Spinal cord (tissue), 10 donors: Measurements from ENCODE around the gene METTL16. TPM values are rescaled to one million over a fixed set of nuclear protein-coding genes. Genes with fewer than 3 reads are reported as not detected.
"Not testable (repeated sequence)": the region's sequence is repeated elsewhere in the genome, so short reads cannot be mapped to it uniquely, and the experiment has no call there.

Experiments
- DNase-seq, 6 donors: peaks; one replicate each; pipeline versions ENCODE4 v3.0.0 to v3.0.0-alpha.2; 2013 to 2015; ENCODE audit warnings: low spot score in 6 of 6, low read depth in 4 of 6
- H3K27ac ChIP-seq: one replicate; pipeline ENCODE4 v1.5.1; 2013; ENCODE audit warnings: low read depth, low read length, control low read depth
- H3K27me3 ChIP-seq: one replicate; pipeline ENCODE4 v1.6.1; 2013; ENCODE audit warnings: low read length; ENCODE audit not compliant: control insufficient read depth, insufficient read depth
- H3K36me3 ChIP-seq: one replicate; pipeline ENCODE4 v1.6.1; 2013; ENCODE audit warnings: low read length; ENCODE audit not compliant: control insufficient read depth, insufficient read depth
- H3K4me1 ChIP-seq: one replicate; pipeline ENCODE4 v1.6.1; 2013; ENCODE audit warnings: low read length; ENCODE audit not compliant: control insufficient read depth, insufficient read depth
- H3K4me3 ChIP-seq: one replicate; pipeline ENCODE4 v1.5.1; 2013; ENCODE audit warnings: low read depth, low read length, control low read depth
- H3K9me3 ChIP-seq: one replicate; pipeline ENCODE4 v1.6.1; 2013; ENCODE audit warnings: low read length; ENCODE audit not compliant: control insufficient read depth, insufficient read depth
- WGBS: methylation state at CpG from one replicate; pipeline ENCODE4 v1.1.5; 2013; ENCODE audit warnings: missing lambda C conversion rate; ENCODE audit not compliant: insufficient coverage; 5-methylcytosine and 5-hydroxymethylcytosine counted together
- polyA plus RNA-seq, 2 donors: library from polyadenylated mRNA; unstranded; fragments of 120-200 nt; gene quantifications; one replicate each; pipeline ENCODE4 v1.2.1, GENCODE V29; 2013; ENCODE audit not compliant: insufficient read length in 2 of 2
- total RNA-seq, 2 donors: library from RNA; depleted of rRNA in 1 of 2; stranded (reverse); fragments of 120-200 nt in 1 of 2; fragments of >200 nt in 1 of 2; gene quantifications; one replicate each; pipeline versions ENCODE4 v1.2.3 to v1.2.4, GENCODE V29; 2013 to 2014
- donor health status: healthy.

The METTL16 gene
- total and polyA plus RNA-seq, 4 donors: 20.6 to 28.2 (median 24.8) TPM

DNA sequence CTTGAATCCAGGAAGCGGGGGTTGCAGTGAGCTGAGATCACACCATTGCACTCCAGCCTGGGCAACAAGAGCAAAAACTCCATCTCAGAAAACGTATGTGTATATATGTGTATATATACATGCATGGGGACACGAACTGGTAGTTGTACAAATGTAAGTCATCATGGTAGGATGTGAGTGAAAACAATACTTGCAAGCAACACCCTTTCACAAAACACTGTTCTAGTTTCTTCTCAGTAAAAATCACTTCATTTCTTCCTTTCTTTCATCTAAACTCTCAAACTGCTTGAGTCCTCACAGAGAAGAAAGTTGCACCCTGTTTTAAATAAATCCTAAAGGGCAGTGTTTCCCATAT, 51.8 kb downstream of the METTL16 start:
- no peak overlapping the region for H3K27ac ChIP-seq
- no peaks in the 10 kb centered on the region for H3K9me3 ChIP-seq
- no CpG with 5 or more reads among the region's 3 CpGs for WGBS
- no peaks in the 10 kb centered on the region for H3K27me3 ChIP-seq
- no peaks in the 10 kb centered on the region for H3K4me1 ChIP-seq
- H3K4me3 ChIP-seq: no peak overlapping the region
- no peak for DNase-seq
- H3K36me3 ChIP-seq: peaks cover 43% of the 10 kb centered on the region

GRCh38 chr17:2457913-2458312, 53.8 kb downstream of the METTL16 start:
- H3K36me3 ChIP-seq: peaks cover 34% of the 10 kb centered on the region
- H3K27me3 ChIP-seq: no peaks in the 10 kb centered on the region
- WGBS: 100% methylated on average over 1 of the region's 4 CpGs
- H3K9me3 ChIP-seq: no peaks in the 10 kb centered on the region
- no peak overlapping the region for H3K27ac ChIP-seq
- DNase-seq: no peak
- no peak overlapping the region for H3K4me3 ChIP-seq
- H3K4me1 ChIP-seq: no peaks in the 10 kb centered on the region

- H3K27me3 ChIP-seq: no peaks in the 10 kb centered on the region
- H3K4me1 ChIP-seq: no peaks in the 10 kb centered on the region
- no peak for DNase-seq
- H3K9me3 ChIP-seq: no peaks in the 10 kb centered on the region
- 75% methylated on average over 2 of the region's 3 CpGs for WGBS
- no peak overlapping the region for H3K4me3 ChIP-seq
- H3K27ac ChIP-seq: no peak overlapping the region
- H3K36me3 ChIP-seq: peaks cover 29% of the 10 kb centered on the region
Observed at GRCh38 chr17:2456475-2456874, 55.2 kb downstream of the METTL16 start.

DNA sequence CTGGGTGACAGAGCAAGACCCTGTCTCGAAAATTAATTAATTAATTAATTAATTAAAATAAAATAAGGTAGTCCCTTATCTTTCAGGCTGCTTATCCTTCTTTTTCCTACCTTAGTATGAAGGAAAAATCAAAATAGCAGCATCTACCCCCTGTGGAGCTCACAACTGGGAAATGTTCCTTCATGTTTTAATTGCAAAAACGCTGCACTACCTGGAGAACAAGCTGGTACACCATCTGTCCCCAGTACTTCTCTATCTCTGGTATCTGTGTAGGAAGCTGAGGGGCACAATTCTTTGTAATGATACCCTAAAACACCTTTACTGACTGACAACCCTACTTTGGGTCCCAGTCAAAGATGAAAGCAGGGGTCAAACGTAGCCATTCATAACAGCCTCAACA, 55.7 kb downstream of the METTL16 start:
- no CpG with 5 or more reads among the region's 3 CpGs for WGBS
- no peaks in the 10 kb centered on the region for H3K4me1 ChIP-seq
- DNase-seq: peak in 2 of 6 donors; percentile 8 to 36
- H3K4me3 ChIP-seq: no peak overlapping the region
- H3K27ac ChIP-seq: no peak overlapping the region
- H3K9me3 ChIP-seq: no peaks in the 10 kb centered on the region
- no peaks in the 10 kb centered on the region for H3K27me3 ChIP-seq
- peaks cover 29% of the 10 kb centered on the region for H3K36me3 ChIP-seq

DNA sequence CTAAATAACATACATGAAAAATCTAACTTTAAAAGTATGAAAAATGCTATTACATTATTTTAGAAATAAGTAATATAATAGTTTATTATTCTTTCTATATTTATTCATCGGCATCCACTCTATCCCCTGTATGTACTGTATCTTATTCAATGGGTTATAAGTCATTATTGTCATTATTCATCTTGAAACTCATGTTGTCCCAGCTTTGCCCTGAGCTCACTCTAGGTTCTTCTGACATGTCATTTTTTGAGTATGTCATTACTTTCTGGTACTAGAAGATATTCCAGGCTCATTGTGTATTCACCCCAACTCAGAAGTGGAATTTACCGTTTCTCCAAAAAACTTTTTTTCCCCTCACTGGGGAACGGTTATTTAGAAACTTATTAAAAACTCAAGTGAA, 57.8 kb downstream of the METTL16 start:
- Histone ChIP-seq H3K9me3 (no peaks in the 10 kb centered on the region), H3K4me1 (no peaks in the 10 kb centered on the region), H3K4me3 (no peak overlapping the region), H3K27ac (no peak overlapping the region), H3K36me3 (peaks cover 19% of the 10 kb centered on the region), H3K27me3 (no peaks in the 10 kb centered on the region)
- no CpG with 5 or more reads among the region's 3 CpGs for WGBS
- DNase-seq: no peak

DNA sequence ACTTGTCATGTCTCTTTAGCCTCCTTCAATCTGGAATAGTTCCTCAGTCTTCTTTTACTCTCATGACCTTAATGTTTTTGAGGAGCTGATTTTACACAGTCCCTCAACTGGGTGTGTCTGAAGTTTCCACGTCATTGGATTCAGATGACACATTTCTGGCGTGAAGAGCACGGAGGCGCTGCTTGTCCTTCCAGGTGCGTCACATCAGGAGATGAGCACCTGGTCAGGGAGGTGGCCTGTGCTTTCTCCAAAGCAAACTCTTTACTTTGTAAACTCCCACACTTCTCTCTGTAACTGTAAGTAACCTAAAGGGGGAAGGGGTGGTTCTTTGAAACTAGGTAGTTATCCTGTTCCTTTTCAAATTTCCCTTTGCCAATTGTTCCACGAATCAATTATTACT, 58.4 kb downstream of the METTL16 start:
- Histone ChIP-seq H3K9me3 (no peaks in the 10 kb centered on the region), H3K4me3 (no peak overlapping the region), H3K27ac (no peak overlapping the region), H3K4me1 (no peaks in the 10 kb centered on the region), H3K36me3 (peaks cover 14% of the 10 kb centered on the region), H3K27me3 (no peaks in the 10 kb centered on the region)
- no peak for DNase-seq
- 85% methylated on average over 3 of the region's 6 CpGs for WGBS

GRCh38 chr17:2452216-2452750, 59.4 kb downstream of the METTL16 start:
- no peaks in the 10 kb centered on the region for H3K9me3 ChIP-seq
- H3K27ac ChIP-seq: no peak overlapping the region
- H3K36me3 ChIP-seq: peaks cover 10% of the 10 kb centered on the region
- H3K4me1 ChIP-seq: no peaks in the 10 kb centered on the region
- DNase-seq: no peak
- H3K4me3 ChIP-seq: no peak overlapping the region
- no CpG with 5 or more reads among the region's 6 CpGs for WGBS
- H3K27me3 ChIP-seq: no peaks in the 10 kb centered on the region

- no CpG with 5 or more reads among the region's 5 CpGs for WGBS
- peak in 1 of 6 donors; percentile 18 for DNase-seq
- Histone ChIP-seq H3K27me3 (no peaks in the 10 kb centered on the region), H3K4me3 (no peak overlapping the region), H3K27ac (no peak overlapping the region), H3K4me1 (no peaks in the 10 kb centered on the region), H3K9me3 (no peaks in the 10 kb centered on the region), H3K36me3 (peaks cover 7% of the 10 kb centered on the region)
Observed at GRCh38 chr17:2450016-2450650, 61.6 kb downstream of the METTL16 start.

- Histone ChIP-seq H3K4me1 (no peaks in the 10 kb centered on the region), H3K36me3 (peaks cover 6% of the 10 kb centered on the region), H3K4me3 (no peak overlapping the region), H3K9me3 (no peaks in the 10 kb centered on the region), H3K27ac (no peak overlapping the region), H3K27me3 (no peaks in the 10 kb centered on the region)
- WGBS: 100% methylated on average over 1 of the region's 2 CpGs
- DNase-seq: peak in 1 of 6 donors; percentile 31
Observed at GRCh38 chr17:2449486-2449885, 62.2 kb downstream of the METTL16 start.

DNA sequence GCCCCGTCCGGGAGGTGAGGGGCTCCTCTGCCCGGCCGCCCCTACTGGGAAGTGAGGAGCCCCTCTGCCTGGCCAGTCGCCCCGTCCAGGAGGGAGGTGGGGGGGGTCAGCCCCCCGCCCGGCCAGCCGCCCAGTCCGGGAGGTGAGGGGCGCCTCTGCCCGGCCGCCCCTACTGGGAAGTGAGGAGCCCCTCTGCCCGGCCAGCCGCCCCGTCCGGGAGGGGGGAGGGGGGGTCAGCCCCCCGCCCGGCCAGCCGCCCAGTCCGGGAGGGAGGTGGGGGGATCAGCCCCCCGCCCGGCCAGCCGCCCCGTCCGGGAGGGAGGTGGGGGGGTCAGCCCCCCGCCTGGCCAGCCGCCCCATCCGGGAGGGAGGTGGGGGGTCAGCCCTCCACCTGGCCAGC, 64.2 kb downstream of the METTL16 start:
- H3K9me3 ChIP-seq, H3K4me3 ChIP-seq, H3K27ac ChIP-seq, H3K36me3 ChIP-seq, H3K27me3 ChIP-seq, DNase-seq, H3K4me1 ChIP-seq: not testable (repeated sequence)
- no CpG with 5 or more reads among the region's 29 CpGs for WGBS
